HG03457 (cell line): Measurements from ENCODE around the gene TBC1D2.

Source experiments
- ATAC-seq: cut with Tn5 transposase; IDR thresholded peaks from one replicate; pipeline ENCODE4 v1.9.1; 2021; ENCODE audit warnings: moderate number of reproducible peaks; ENCODE audit not compliant: unreplicated experiment

TBC1D2 gene

GRCh38 chr9:98172604-98173003 lies 82.8 kb downstream of the TBC1D2 start:
- ATAC-seq, result no peak

GRCh38 chr9:98171176-98171925 lies 84.1 kb downstream of the TBC1D2 start:
- no peak for ATAC-seq

DNA sequence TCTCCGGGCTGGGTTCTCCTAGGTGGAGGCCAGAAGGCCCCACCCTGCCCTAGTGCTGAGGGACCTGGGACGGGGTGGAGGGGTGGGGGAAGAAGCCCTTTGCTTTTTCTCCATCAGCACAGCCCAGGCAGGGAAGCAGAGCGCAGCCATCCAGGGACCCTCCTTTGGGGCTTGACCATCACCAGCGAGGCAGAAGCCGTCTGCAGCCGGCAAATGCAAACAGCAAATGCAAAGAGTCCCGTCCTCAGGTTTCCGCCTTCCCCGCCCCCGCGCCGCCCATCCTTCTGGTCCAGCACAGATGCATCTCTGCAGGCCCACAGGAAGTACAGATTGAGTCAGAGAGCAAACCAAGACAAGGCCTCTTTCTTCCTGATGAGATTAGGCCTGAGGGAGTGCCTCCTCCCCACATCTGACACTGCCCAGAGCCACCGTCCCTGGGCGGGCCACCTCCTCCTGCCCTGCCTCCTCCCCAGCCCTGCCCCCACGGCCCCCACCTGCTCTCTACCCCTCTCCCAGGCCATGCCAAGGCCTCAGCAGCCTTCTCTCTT lies 86.4 kb downstream of the TBC1D2 start:
- peak; percentile 89 for ATAC-seq

- no peak for ATAC-seq
These were observed 87.2 kb downstream of the TBC1D2 start for GRCh38 chr9:98168153-98168780.

DNA sequence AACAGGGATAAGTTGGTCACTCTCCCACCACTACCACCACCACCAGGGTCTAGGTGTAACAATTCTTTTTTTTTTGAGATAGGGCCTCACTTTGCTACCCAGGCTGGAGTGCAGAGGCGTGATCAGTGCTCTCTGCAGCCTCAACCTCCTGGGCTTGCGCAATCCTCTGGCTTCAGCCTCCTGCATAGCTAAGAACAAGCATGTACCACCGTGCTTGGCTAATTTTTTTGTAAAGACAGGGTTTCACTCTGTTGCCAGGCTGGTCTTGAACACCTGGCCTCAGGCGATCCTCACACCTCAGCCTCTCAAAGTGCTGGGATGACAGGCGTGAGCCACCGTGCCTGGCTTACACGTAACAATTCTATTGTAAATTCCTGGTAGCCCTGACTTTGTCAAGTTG lies 90.5 kb downstream of the TBC1D2 start:
- ATAC-seq, result no peak

DNA sequence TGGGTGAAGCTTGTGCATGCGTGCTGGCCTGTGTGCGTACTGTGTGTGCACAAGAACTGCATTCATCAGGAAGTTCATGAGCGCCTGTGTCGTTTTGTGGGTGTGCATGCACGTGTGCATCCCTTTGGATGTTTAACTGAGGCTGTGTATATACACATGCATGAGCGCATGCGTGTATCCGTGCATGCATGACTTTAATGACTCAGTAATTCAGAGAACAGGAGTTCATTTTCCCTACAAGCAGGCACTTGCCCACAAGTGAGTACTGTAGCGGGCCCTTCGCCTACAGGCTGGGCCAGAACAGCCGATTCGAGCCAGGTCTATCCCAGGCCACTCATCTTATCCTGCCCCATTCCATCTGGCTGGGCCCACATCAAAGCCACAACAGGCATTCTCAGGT lies 92.8 kb downstream of the TBC1D2 start:
- no peak for ATAC-seq

GRCh38 chr9:98161851-98162250 lies 93.6 kb downstream of the TBC1D2 start:
- ATAC-seq, result no peak

GRCh38 chr9:98159790-98160189 lies 95.7 kb downstream of the TBC1D2 start:
- ATAC-seq, result no peak

GRCh38 chr9:98159301-98159700 lies 96.1 kb downstream of the TBC1D2 start:
- ATAC-seq, result no peak

GRCh38 chr9:98158071-98158831 lies 97.2 kb downstream of the TBC1D2 start:
- no peak for ATAC-seq

GRCh38 chr9:98157372-98157771 lies 98.1 kb downstream of the TBC1D2 start:
- no peak for ATAC-seq

- no peak for ATAC-seq
These were observed 100.8 kb downstream of the TBC1D2 start for GRCh38 chr9:98154678-98155077.

- no peak for ATAC-seq
These were observed 102.9 kb downstream of the TBC1D2 start for GRCh38 chr9:98152526-98152925.

- no peak for ATAC-seq
These were observed 104.7 kb downstream of the TBC1D2 start for GRCh38 chr9:98150721-98151120.

DNA sequence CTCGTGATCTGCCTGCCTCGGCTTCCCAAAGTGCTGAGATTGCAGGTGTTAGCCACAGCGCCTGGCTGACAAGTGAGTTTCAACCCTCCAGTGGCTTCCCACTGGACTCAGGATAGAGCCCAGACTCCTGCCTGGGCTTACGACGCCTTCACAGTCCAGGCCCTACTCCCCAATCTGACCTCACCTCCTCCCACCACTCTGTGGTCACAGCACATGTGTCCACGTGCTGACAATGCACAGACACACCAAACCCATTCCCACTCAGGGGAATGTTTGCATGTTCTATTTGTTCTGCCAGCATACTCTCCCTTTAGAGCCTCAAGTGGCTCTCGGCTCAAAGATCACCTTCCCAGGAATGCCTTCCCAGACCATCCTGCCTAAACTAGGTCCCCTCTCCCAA lies 105.3 kb downstream of the TBC1D2 start:
- no peak for ATAC-seq

- ATAC-seq, result no peak
These were observed 106.0 kb downstream of the TBC1D2 start for GRCh38 chr9:98149422-98149821.
